Measurements from ENCODE around the gene ADGRD1.

DNA sequence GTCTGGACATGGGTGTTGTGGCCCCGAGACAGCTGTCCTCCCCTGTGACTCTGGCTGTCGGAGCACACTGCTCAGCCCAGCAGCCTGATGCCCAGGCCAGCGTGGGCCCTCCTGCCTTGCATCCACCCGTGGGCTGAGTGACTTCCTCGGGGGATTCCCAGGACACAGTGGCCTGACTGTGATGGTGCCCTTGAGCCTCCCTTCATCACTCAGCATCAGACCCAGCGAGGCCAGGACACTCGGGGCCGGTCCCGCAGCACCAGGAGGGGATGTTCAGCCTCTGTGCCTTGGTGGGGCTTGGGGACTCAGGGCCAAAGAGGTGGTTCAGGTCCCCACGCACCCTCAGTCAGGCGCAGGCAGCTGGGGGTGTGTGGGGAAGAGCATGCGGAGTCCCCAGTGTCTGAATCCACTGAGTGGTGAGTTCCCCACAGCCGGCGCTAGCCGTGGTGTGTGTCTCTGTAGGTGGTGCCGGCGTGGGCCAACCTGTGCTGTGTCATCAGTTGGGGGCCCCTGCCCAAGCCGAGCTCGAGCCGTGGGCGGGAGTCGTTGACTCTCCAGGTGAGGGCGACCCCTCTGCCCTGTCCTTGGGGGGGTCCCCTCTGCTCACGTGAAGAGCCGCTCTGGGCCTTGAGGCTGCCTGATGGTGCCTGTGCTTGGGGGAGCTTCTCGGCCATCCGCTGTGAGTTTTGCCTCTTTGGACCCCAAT lies 185.8 kb downstream of the ADGRD1 start:
- TF ChIP-seq CTCF (IDR thresholded peaks at IDR 0.05; ENCODE audit: low read depth, low read length, poor library complexity, severe bottlenecking) = no peak
- TF ChIP-seq EZH2phosphoT487 (IDR thresholded peaks at IDR 0.05; ENCODE audit: borderline replicate concordance, low read length) = no peak
